Common myeloid progenitor, CD34-positive (primary cell): ENCODE results near the gene ZNF692.

Source experiments
- CTCF ChIA-PET: fragments of 350-600 bp; sonication (Branson Sonifier 250); formaldehyde crosslinking; loops from one replicate; lab custom pipeline; 2021; ENCODE audit warnings: antibody characterized with exemption; lab: Charles Lee
- POLR2A ChIA-PET: fragments of 350-600 bp; sonication (Branson Sonifier 250); formaldehyde crosslinking; loops from one replicate; lab custom pipeline; 2021; ENCODE audit warnings: antibody characterized with exemption; lab: Charles Lee
- DNase-seq, 3 donors: peaks; one replicate each; pipeline versions ENCODE4 v3.0.0 to v3.0.0-alpha.2; 2013
- H3K27ac ChIP-seq, 2 experiments: 1 replicate in 1 of 2; 2 replicates in 1 of 2; pipeline ENCODE4 v1.7.0; 2013; ENCODE audit warnings: inconsistent platforms in 2 of 2, low read length in 2 of 2, mild to moderate bottlenecking in 2 of 2, low read depth in 1 of 2, moderate library complexity in 1 of 2; ENCODE audit not compliant: severe bottlenecking in 2 of 2, insufficient read depth in 1 of 2, poor library complexity in 1 of 2
- H3K27me3 ChIP-seq, 5 experiments: replicated peaks in 2 of 5; 1 replicate in 3 of 5; 2 replicates in 2 of 5; pipeline versions ENCODE4 v1.6.1 to v1.7.0; 2013; ENCODE audit warnings: low read length in 4 of 5, mild to moderate bottlenecking in 2 of 5, moderate library complexity in 2 of 5, inconsistent platforms in 1 of 5; ENCODE audit not compliant: insufficient read depth in 5 of 5, control insufficient read depth in 4 of 5
- H3K36me3 ChIP-seq, 4 experiments: 1 replicate in 2 of 4; 2 replicates in 2 of 4; pipeline versions ENCODE4 v1.6.1 to v1.7.0; 2013; ENCODE audit warnings: low read length in 3 of 4, control low read depth in 1 of 4, mild to moderate bottlenecking in 1 of 4; ENCODE audit not compliant: control insufficient read depth in 4 of 4, insufficient read depth in 4 of 4
- H3K4me1 ChIP-seq, 4 experiments: 1 replicate in 3 of 4; 2 replicates in 1 of 4; pipeline versions ENCODE4 v1.6.1 to v1.7.1; 2013; ENCODE audit warnings: low read length in 3 of 4, mild to moderate bottlenecking in 3 of 4, control low read depth in 1 of 4, inconsistent platforms in 1 of 4, moderate library complexity in 1 of 4; ENCODE audit not compliant: control insufficient read depth in 4 of 4, insufficient read depth in 4 of 4; ENCODE audit errors: control extremely low read depth in 1 of 4
- H3K4me3 ChIP-seq, 7 experiments: 1 replicate in 4 of 7; 2 replicates in 3 of 7; pipeline versions ENCODE4 v1.5.1 to v1.7.0; 2013; ENCODE audit warnings: mild to moderate bottlenecking in 7 of 7, low read length in 6 of 7, moderate library complexity in 6 of 7, inconsistent platforms in 2 of 7, low read depth in 2 of 7, control low read depth in 1 of 7; ENCODE audit not compliant: insufficient read depth in 4 of 7, control insufficient read depth in 1 of 7; ENCODE audit errors: extremely low read depth in 1 of 7
- H3K9me3 ChIP-seq, 5 experiments: 1 replicate in 4 of 5; 2 replicates in 1 of 5; pipeline versions ENCODE4 v1.6.1 to v1.7.1; 2013; ENCODE audit warnings: low read length in 4 of 5, mild to moderate bottlenecking in 2 of 5, inconsistent platforms in 1 of 5, low read depth in 1 of 5, moderate library complexity in 1 of 5; ENCODE audit not compliant: control insufficient read depth in 4 of 5, insufficient read depth in 2 of 5; ENCODE audit errors: control extremely low read depth in 1 of 5
- WGBS: methylation state at CpG from one replicate; pipeline ENCODE4 v1.1.5; 2013; ENCODE audit not compliant: insufficient coverage; 5-methylcytosine and 5-hydroxymethylcytosine counted together

The ZNF692 gene

GRCh38 chr1:248901578-248901977, 42.7 kb upstream of the ZNF692 start:
- CTCF ChIA-PET, result no interaction called here
- peaks cover 0 to 9% (median 7%) of the 10 kb centered on the region in 4 experiments for H3K4me1 ChIP-seq
- no peaks in the 10 kb centered on the region for H3K9me3 ChIP-seq
- no peak for DNase-seq
- no CpG with 5 or more reads among the region's 2 CpGs for WGBS
- no peaks in the 10 kb centered on the region for H3K27me3 ChIP-seq
- no peaks in the 10 kb centered on the region for H3K36me3 ChIP-seq
- no peak overlapping the region for H3K27ac ChIP-seq
- POLR2A ChIA-PET, result no interaction called here
- H3K4me3 ChIP-seq, result no peak overlapping the region

DNA sequence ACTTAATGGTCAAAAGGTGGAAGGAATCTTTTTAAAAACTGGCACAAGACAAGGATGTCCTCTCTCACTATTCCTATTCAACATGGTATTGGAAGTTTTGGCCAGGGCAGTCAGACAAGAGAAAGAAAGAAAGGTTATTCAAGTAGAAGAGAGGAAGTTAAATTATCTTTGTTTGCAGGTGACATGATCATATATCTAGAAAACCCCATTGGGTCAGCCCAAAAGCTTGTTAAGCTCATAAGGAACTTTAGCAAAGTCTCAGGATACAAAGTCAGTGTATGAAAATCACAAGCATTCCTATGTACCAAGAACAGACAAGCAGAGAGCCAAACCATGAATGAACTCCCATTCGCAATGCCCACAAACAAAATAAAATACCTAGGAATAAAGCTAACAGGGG, 41.8 kb upstream of the ZNF692 start:
- no peaks in the 10 kb centered on the region for H3K27me3 ChIP-seq
- H3K4me1 ChIP-seq, result peaks cover 0 to 6% (median 4%) of the 10 kb centered on the region in 4 experiments
- ChIA-PET CTCF (no interaction called here), POLR2A (no interaction called here)
- H3K9me3 ChIP-seq, result no peaks in the 10 kb centered on the region
- H3K36me3 ChIP-seq, result no peaks in the 10 kb centered on the region
- whole genome bisulfite sequencing, result no CpG with 5 or more reads among the region's 1 CpG
- no peak overlapping the region for H3K4me3 ChIP-seq
- DNase-seq, result no peak
- no peak overlapping the region for H3K27ac ChIP-seq

- H3K4me1 ChIP-seq, result no peaks in the 10 kb centered on the region
- H3K9me3 ChIP-seq, result no peaks in the 10 kb centered on the region
- CTCF ChIA-PET, result interaction anchor here (0.6 to 3.1 kb wide), 3 partner anchors 12 to 23 kb away, joined by 3 to 24 read pairs (median 3); no protein-coding TSS in a partner anchor
- no peak overlapping the region for H3K4me3 ChIP-seq
- DNase-seq, result no peak
- H3K36me3 ChIP-seq, result no peaks in the 10 kb centered on the region
- H3K27ac ChIP-seq, result no peak overlapping the region
- 97% methylated on average over 8 of the region's 9 CpGs for WGBS
- H3K27me3 ChIP-seq, result no peaks in the 10 kb centered on the region
- POLR2A ChIA-PET, result no interaction called here
These were observed 38.8 kb upstream of the ZNF692 start for GRCh38 chr1:248897412-248898337.

DNA sequence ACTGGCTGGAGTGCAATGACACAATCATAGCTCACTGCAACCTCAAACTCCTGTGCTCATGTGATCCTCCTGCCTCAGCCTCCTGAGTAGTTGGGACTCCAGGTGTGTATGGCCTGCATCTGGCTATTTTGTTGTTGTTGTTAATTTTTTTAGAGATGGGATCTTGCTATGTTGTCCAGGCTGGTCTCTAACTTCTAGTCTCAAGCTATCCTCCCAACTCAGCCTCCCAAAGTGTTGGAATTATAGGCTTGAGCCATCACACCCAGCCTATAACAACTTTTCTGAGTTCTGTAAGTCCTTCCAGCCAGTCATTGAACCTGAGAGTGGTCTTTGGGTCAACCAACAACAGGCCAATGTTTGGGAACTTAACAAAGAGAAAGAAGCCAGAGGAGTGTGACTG, 36.0 kb upstream of the ZNF692 start:
- POLR2A ChIA-PET, result no interaction called here
- Histone ChIP-seq H3K36me3 (no peaks in the 10 kb centered on the region), H3K4me1 (peaks cover 0 to 11% (median 4%) of the 10 kb centered on the region in 4 experiments), H3K27me3 (no peaks in the 10 kb centered on the region), H3K4me3 (no peak overlapping the region), H3K27ac (no peak overlapping the region), H3K9me3 (no peaks in the 10 kb centered on the region)
- no peak for DNase-seq
- CTCF ChIA-PET, result no interaction called here

GRCh38 chr1:248892590-248892989, 33.7 kb upstream of the ZNF692 start:
- POLR2A ChIA-PET, result no interaction called here
- Histone ChIP-seq H3K4me1 (peaks cover 0 to 23% (median 13%) of the 10 kb centered on the region in 4 experiments), H3K27ac (no peak overlapping the region), H3K27me3 (no peaks in the 10 kb centered on the region), H3K36me3 (no peaks in the 10 kb centered on the region), H3K4me3 (no peak overlapping the region), H3K9me3 (no peaks in the 10 kb centered on the region)
- no CpG with 5 or more reads among the region's 1 CpG for WGBS
- no peak for DNase-seq
- CTCF ChIA-PET, result interaction anchor here (0.6 to 0.7 kb wide), 2 partner anchors 10 to 19 kb away, joined by 3 read pairs; no protein-coding TSS in a partner anchor

DNA sequence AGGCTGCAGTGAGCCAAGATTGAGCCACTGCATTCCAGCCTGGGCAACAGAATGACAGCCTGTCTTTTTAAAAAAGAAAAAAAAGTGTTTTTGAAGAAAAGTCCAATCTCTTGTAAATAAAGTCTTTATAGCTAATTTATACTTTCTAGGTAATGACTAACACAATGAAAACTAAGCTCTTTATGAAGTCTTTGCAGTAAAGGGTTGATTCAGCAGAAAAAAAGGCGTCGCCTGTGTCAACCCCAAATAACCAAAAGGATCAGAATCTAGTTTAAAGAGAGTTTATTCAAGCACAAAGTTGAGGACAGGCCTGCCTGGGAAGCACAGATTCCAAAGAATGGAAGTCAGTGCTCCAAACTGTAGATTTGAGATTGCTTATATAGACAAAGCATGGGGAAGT, 32.9 kb upstream of the ZNF692 start:
- WGBS, result no CpG with 5 or more reads among the region's 2 CpGs
- CTCF ChIA-PET, result interaction anchor here (1.0 kb wide), 1 partner anchor 10 kb away, joined by 3 read pairs; no protein-coding TSS in a partner anchor

More for the DNA sequence above, 32.9 kb upstream of the ZNF692 start:
- no peak for DNase-seq
- no peaks in the 10 kb centered on the region for H3K36me3 ChIP-seq
- no peak overlapping the region for H3K4me3 ChIP-seq
- H3K9me3 ChIP-seq, result no peaks in the 10 kb centered on the region
- no peak overlapping the region for H3K27ac ChIP-seq
- peaks cover 0 to 26% (median 13%) of the 10 kb centered on the region in 4 experiments for H3K4me1 ChIP-seq
- POLR2A ChIA-PET, result no interaction called here
- H3K27me3 ChIP-seq, result no peaks in the 10 kb centered on the region
